ENCODE measurements around the gene CDH12.

The CDH12 gene

DNA sequence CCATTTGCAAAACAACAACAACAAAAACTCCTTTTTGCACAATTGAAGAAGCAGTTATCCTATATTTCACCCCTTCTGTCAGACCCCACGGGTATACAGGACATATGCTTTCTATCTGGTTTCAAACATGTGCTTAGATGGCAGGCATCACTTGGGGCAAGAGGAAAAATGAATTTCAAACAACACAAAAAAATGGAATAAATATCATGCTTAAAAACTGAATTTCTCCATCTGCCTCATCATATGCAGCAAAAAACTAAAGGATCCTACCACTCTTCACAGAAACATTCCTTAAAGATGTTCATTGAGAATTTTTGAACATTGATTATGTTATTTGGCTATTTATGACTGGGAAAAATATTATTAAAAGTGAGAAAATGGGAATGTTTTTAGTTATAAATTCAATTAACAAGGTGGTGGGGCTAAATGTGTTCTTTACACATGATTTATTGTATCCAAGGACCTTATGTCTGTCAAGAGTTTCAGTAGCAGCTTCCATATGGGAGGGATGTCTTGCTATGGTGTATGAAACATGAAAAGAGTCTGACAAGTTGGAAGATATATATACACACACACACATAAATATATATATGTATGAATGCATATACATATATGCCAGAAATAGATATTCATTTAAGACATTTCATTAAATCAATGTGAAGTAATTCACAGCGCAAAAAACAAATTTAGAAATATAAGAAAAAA lies 358.0 kb downstream of the CDH12 start:
- Histone ChIP-seq H3K36me3 (replicated peaks) (no peaks in the 10 kb centered on the region), H3K27me3 (ENCODE audit: low read depth) (no peaks in the 10 kb centered on the region), H3K4me3 (no peak overlapping the region), H3K4me1 (no peaks in the 10 kb centered on the region), H3K9me3 (no peaks in the 10 kb centered on the region)
- no peak for DNase-seq (ENCODE audit: low spot score in 2 of 2)
- in situ Hi-C loops (cut with MboI; ENCODE audit: low sequenced_read_pairs), result no loop called here

- no peaks in the 10 kb centered on the region for H3K4me1 ChIP-seq
- no peak overlapping the region for H3K4me3 ChIP-seq
- H3K27me3 ChIP-seq (ENCODE audit: low read depth), result no peaks in the 10 kb centered on the region
- no peak for DNase-seq (ENCODE audit: low spot score in 2 of 2)
- no peaks in the 10 kb centered on the region for H3K36me3 ChIP-seq (replicated peaks)
- in situ Hi-C loops (cut with MboI; ENCODE audit: low sequenced_read_pairs), result no loop called here
- no peaks in the 10 kb centered on the region for H3K9me3 ChIP-seq
These were observed 364.7 kb downstream of the CDH12 start for GRCh38 chr5:22488427-22488826.

GRCh38 chr5:22480305-22480704 lies 372.8 kb downstream of the CDH12 start:
- Histone ChIP-seq H3K4me1 (no peaks in the 10 kb centered on the region), H3K4me3 (no peak overlapping the region), H3K9me3 (no peaks in the 10 kb centered on the region), H3K27me3 (ENCODE audit: low read depth) (no peaks in the 10 kb centered on the region), H3K36me3 (replicated peaks) (no peaks in the 10 kb centered on the region)
- in situ Hi-C loops (cut with MboI; ENCODE audit: low sequenced_read_pairs), result no loop called here
- no peak for DNase-seq (ENCODE audit: low spot score in 2 of 2)

DNA sequence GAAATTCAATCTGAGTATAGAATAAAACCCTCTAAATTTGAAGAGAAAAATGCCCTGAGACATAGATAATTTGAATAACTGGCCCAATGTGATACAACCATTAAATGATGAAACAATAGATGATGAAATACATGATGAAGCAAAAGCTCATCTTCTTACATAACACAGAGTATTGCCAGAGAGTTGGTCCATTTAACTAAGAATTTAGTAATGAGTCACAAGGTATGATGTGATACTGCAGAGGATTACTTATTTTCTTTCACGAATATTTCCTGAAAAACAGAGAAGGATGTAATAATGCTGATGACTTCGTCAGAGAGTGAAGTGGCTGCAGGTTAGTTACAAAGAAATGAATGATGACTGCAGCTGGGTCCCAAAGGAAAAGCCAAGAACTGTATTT lies 379.3 kb downstream of the CDH12 start:
- H3K4me3 ChIP-seq, result no peak overlapping the region
- in situ Hi-C loops (cut with MboI; ENCODE audit: low sequenced_read_pairs), result no loop called here
- H3K36me3 ChIP-seq (replicated peaks), result no peaks in the 10 kb centered on the region

DNA sequence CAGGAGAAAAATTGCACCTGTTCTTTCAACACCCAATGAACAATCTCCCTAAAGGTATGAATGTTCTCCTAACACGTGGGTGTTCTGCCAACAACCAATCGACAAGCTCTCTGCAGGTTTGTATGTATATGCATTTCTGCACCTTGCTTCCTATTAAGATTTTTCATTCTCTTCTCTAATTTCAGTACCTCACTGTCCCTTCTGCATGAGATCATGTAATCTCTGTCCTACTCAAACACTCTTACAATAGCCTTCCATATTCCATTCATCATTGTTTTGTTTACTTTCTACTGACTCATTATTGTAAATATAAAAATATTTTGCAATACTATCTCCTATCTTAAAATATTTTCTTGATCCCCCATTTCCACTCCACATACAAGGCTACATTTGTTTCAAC lies 382.0 kb downstream of the CDH12 start:
- Histone ChIP-seq H3K4me3 (no peak overlapping the region), H3K27me3 (ENCODE audit: low read depth) (no peaks in the 10 kb centered on the region; the same call in 1 of the 2 replicates), H3K36me3 (replicated peaks) (no peaks in the 10 kb centered on the region), H3K9me3 (no peaks in the 10 kb centered on the region), H3K4me1 (no peaks in the 10 kb centered on the region)
- no peak for DNase-seq (ENCODE audit: low spot score in 2 of 2)
- in situ Hi-C loops (cut with MboI; ENCODE audit: low sequenced_read_pairs), result no loop called here

More for the DNA sequence above, 379.3 kb downstream of the CDH12 start:
- H3K9me3 ChIP-seq, result no peaks in the 10 kb centered on the region
- H3K27me3 ChIP-seq (ENCODE audit: low read depth), result no peaks in the 10 kb centered on the region; the same call in 1 of the 2 replicates
- no peak for DNase-seq (ENCODE audit: low spot score in 2 of 2)
- no peaks in the 10 kb centered on the region for H3K4me1 ChIP-seq

- H3K36me3 ChIP-seq (replicated peaks), result no peaks in the 10 kb centered on the region
- no peaks in the 10 kb centered on the region; the same call in 1 of the 2 replicates for H3K27me3 ChIP-seq (ENCODE audit: low read depth)
- DNase-seq (ENCODE audit: low spot score in 2 of 2), result no peak
- no peak overlapping the region for H3K4me3 ChIP-seq
- no peaks in the 10 kb centered on the region for H3K4me1 ChIP-seq
- H3K9me3 ChIP-seq, result no peaks in the 10 kb centered on the region
- in situ Hi-C loops (cut with MboI; ENCODE audit: low sequenced_read_pairs), result no loop called here
These were observed 382.7 kb downstream of the CDH12 start for GRCh38 chr5:22470408-22470807.

- in situ Hi-C loops (cut with MboI; ENCODE audit: low sequenced_read_pairs), result no loop called here
- no peak overlapping the region for H3K4me3 ChIP-seq
- H3K4me1 ChIP-seq, result no peaks in the 10 kb centered on the region
These were observed 387.5 kb downstream of the CDH12 start for GRCh38 chr5:22465616-22466015.

DNA sequence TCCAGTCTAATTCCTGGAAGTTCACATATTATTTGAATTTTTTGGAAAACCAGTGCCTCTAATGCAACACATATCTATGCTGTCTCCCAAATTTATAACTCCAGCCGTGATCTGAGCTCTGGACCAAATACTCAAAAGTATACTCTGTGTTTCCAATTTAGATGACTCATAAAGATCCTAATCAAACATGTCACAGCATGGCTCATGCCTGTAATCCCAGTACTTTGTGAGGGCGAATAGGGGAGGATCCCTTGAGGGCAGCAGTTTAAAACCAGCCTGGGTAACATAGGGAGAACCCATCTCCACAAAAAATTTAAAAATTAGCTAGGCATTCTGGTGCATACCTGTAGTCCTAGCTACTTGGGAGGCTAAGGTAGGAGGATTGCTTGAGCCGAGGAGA lies 388.0 kb downstream of the CDH12 start:
- Histone ChIP-seq H3K36me3 (replicated peaks) (no peaks in the 10 kb centered on the region), H3K9me3 (no peaks in the 10 kb centered on the region), H3K27me3 (ENCODE audit: low read depth) (no peaks in the 10 kb centered on the region; the same call in 1 of the 2 replicates), H3K4me3 (no peak overlapping the region), H3K4me1 (no peaks in the 10 kb centered on the region)
- DNase-seq (ENCODE audit: low spot score in 2 of 2), result no peak
- in situ Hi-C loops (cut with MboI; ENCODE audit: low sequenced_read_pairs), result no loop called here

More at GRCh38 chr5:22465616-22466015, 387.5 kb downstream of the CDH12 start:
- Histone ChIP-seq H3K27me3 (ENCODE audit: low read depth) (no peaks in the 10 kb centered on the region; the same call in 1 of the 2 replicates), H3K9me3 (no peaks in the 10 kb centered on the region), H3K36me3 (replicated peaks) (no peaks in the 10 kb centered on the region)
- no peak for DNase-seq (ENCODE audit: low spot score in 2 of 2)

DNA sequence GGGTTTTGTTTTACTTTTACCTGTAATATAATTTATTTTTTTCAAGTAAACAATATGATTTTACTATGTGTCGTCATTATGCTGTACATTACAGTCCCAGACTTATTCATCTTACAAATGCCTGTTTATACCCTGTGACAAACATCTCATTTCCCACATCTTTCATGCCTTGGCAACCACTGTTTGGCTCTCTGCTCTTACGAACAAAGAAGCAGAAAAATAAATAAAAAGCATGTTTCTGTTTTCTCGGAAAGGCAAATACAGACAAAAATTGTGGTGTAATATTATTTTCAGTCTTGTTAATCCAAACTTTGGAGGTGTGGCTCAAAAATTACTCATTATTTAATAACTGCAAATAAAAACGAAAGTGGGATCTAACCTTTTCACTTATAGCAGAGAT lies 393.0 kb downstream of the CDH12 start:
- in situ Hi-C loops (cut with MboI; ENCODE audit: low sequenced_read_pairs), result no loop called here
- Histone ChIP-seq H3K4me1 (no peaks in the 10 kb centered on the region), H3K4me3 (no peak overlapping the region), H3K9me3 (no peaks in the 10 kb centered on the region), H3K36me3 (replicated peaks) (no peaks in the 10 kb centered on the region), H3K27me3 (ENCODE audit: low read depth) (no peaks in the 10 kb centered on the region)
- DNase-seq (ENCODE audit: low spot score in 2 of 2), result no peak

DNA sequence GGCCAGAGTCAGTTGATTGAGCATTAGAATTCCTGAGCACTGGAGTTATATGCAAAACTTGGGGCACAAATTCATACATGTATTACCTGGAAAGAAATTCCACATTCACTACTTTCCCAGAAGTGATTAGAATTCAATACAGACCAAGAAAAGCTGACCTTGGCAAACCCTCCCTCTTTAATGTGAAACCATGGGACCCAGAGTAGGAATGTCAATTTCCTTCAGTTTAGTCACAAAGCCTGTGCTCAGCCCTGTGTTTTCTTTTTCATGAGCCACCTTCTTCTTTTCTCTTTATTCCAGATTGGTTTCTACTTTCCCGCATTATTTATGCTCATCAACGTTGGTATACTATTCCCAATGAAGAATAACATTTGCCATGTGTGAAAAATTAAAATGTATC lies 420.2 kb downstream of the CDH12 start:
- H3K4me3 ChIP-seq, result no peak overlapping the region
- no peaks in the 10 kb centered on the region for H3K27me3 ChIP-seq (ENCODE audit: low read depth)
- no peaks in the 10 kb centered on the region for H3K4me1 ChIP-seq
- no peaks in the 10 kb centered on the region for H3K36me3 ChIP-seq (replicated peaks)
- no peaks in the 10 kb centered on the region for H3K9me3 ChIP-seq
- DNase-seq (ENCODE audit: low spot score in 2 of 2), result no peak
- in situ Hi-C loops (cut with MboI; ENCODE audit: low sequenced_read_pairs), result no loop called here

DNA sequence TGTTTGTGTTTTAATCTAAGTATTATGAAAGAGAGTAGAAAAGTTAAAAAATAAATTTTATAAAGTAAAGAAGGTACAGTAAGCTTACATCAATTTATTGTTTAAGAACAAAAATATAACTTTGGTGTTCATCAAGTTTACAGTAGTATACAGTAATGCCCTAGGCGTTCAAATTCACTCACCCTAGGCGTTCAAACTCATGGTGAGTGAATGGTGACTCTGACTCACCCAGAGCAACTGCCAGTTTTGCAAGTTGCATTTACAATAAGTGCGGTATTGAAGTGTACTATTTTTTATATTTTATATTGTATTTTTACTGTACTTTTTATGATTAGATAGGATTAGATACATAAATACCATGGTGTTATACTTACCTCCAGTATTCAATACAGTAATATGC lies 421.3 kb downstream of the CDH12 start:
- in situ Hi-C loops (cut with MboI; ENCODE audit: low sequenced_read_pairs), result no loop called here

GRCh38 chr5:22431406-22431805 lies 421.7 kb downstream of the CDH12 start:
- DNase-seq (ENCODE audit: low spot score in 2 of 2), result peak in 1 of 2 experiments; percentile 7
- in situ Hi-C loops (cut with MboI; ENCODE audit: low sequenced_read_pairs), result no loop called here
- no peaks in the 10 kb centered on the region for H3K27me3 ChIP-seq (ENCODE audit: low read depth)

More for the DNA sequence above, 421.3 kb downstream of the CDH12 start:
- Histone ChIP-seq H3K4me3 (no peak overlapping the region), H3K36me3 (replicated peaks) (no peaks in the 10 kb centered on the region), H3K9me3 (no peaks in the 10 kb centered on the region), H3K4me1 (no peaks in the 10 kb centered on the region), H3K27me3 (ENCODE audit: low read depth) (no peaks in the 10 kb centered on the region)
- no peak for DNase-seq (ENCODE audit: low spot score in 2 of 2)

GRCh38 chr5:22411554-22412349 lies 441.4 kb downstream of the CDH12 start:
- in situ Hi-C loops (cut with MboI; ENCODE audit: low sequenced_read_pairs), result no loop called here

More at GRCh38 chr5:22431406-22431805, 421.7 kb downstream of the CDH12 start:
- Histone ChIP-seq H3K36me3 (replicated peaks) (no peaks in the 10 kb centered on the region), H3K4me1 (no peaks in the 10 kb centered on the region), H3K4me3 (no peak overlapping the region), H3K9me3 (no peaks in the 10 kb centered on the region)

DNA sequence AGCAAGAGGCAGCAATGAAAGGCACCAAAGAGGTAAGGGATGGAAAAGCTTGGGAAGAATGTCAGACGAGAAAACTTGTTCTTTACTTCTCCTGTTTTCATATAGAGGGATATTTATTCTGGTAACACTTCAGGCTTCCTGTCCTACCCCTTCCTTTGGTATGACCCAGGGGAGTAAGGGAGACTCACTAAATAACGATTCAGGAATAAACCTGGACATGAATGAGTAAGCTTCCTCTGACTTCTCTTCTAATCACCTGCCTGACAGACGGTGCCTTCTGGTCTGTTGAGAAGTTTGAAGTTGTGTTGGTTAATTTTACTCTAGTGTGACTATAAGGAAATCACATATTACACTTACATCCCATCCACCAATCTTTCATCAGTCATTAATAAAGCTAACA lies 461.2 kb downstream of the CDH12 start:
- DNase-seq (ENCODE audit: low spot score in 2 of 2), result no peak
- no peak overlapping the region for H3K4me3 ChIP-seq
- no peaks in the 10 kb centered on the region for H3K27me3 ChIP-seq (ENCODE audit: low read depth)
- no peaks in the 10 kb centered on the region for H3K4me1 ChIP-seq
- no peaks in the 10 kb centered on the region for H3K36me3 ChIP-seq (replicated peaks)
- H3K9me3 ChIP-seq, result no peaks in the 10 kb centered on the region
- in situ Hi-C loops (cut with MboI; ENCODE audit: low sequenced_read_pairs), result no loop called here

More at GRCh38 chr5:22411554-22412349, 441.4 kb downstream of the CDH12 start:
- H3K36me3 ChIP-seq (replicated peaks), result no peaks in the 10 kb centered on the region
- no peaks in the 10 kb centered on the region for H3K4me1 ChIP-seq
- H3K9me3 ChIP-seq, result no peaks in the 10 kb centered on the region
- no peak for DNase-seq (ENCODE audit: low spot score in 2 of 2)
- no peaks in the 10 kb centered on the region for H3K27me3 ChIP-seq (ENCODE audit: low read depth)
- H3K4me3 ChIP-seq, result no peak overlapping the region
